Non-pigmented ciliary epithelial cell (primary cell): ENCODE measurements around the gene LRP1-AS.
"Not testable (repeated sequence)": the region's sequence is repeated elsewhere in the genome, so short reads cannot be mapped to it uniquely, and the experiment has no call there.

Experiments
- DNase-seq: peaks from one replicate; pipeline ENCODE4 v3.0.0-alpha.2; 2010; ENCODE audit warnings: low read depth

Gene LRP1-AS

DNA sequence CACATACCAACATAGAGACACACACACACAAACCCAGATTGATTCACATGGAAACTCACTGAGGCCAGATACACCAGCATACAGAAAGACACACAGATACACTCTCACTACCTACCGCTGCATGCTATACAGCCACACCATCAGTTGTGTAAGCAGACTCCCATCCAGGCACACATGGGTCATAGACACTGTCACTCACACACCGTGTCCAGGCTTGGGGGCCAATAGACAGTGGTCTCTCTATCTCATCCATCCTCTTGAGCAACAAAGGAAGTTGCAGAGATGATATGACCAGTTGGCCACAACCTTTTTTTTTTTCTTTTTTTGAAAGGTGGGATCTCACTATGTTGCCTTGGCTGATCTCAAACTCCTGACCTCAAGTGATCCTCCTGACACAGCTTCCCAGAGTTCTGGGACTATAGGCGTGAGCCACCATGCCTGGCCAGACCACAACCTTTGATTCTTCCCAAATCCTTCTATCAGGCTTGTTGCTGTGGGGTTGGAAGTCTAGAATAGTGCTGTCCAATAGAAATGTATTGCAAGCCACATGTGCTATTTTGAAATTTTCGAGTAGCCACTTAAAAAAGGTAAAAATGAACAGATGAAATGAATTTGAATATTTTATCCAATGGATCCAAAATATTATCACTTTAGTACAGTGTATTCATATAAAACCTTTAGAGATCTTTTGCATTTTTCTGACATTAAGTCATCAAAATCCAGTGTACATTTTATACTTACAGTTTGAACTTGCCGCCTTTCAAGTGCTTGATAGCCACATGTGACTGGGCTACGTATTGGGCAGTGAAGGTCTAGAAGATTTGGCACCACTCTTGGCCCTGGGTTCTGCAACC, 7.4 kb downstream of the LRP1-AS start:
- DNase-seq: no peak

- DNase-seq: no peak
These were observed 8.7 kb downstream of the LRP1-AS start for GRCh38 chr12:57138526-57139272.

DNA sequence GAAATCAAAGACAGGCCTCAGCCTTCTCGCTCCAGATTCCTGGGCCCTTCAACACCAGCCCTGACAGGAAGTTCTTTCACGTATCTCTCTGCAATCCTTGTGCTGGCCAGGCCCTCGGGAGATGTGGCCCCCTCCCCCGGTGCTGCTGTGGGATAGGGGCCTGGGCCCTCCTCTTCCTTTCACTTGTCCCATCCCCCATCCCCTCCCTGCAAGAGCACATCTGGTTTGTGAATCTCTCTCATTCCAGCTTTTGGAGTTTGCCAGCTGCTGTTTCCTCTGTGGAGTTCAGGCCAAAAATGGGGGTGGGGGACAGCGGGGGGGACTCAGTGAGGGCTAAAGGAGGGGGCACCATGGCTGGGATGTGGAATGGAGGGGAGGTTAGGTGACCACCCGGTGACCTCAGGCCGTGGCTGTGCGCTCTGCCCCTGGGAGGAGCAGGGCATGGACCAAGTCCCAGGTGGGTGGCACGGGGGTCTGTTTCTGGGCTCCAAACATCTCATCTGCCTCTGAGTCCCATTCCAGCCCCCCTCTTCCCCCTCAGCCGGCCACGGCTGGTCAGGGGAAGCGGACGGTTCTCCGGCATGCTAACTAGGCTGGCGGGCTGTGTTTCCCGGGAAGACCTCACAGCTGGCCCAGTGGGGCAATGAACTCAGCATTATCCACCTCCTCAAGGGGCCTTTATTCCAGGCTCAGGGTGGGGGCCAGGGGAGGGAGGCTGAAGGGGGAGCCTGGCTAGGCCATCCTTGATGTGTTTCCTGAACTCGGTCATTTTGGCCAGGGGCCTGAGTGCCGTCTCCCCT, 11.7 kb downstream of the LRP1-AS start:
- DNase-seq: no peak

DNA sequence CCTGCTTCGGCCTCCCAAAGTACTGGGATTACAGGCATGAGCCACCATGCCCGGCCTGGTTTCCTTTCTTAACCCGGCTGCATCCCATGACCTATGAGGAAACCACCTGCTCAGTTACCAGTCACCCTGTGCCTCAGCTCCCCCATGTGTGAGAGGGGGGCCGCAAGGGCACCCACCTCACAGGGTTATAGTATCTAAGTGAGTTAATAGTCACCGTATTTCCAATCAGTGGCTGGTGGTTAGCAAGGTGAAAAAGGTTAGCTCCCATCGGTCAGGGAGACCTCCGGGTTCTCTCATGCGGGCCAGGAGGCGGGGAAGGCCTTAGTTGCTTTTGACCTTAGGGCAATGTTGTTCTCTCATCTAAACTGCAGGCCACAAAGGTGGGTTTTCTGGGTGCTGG, 12.5 kb downstream of the LRP1-AS start:
- DNase-seq: no peak

DNA sequence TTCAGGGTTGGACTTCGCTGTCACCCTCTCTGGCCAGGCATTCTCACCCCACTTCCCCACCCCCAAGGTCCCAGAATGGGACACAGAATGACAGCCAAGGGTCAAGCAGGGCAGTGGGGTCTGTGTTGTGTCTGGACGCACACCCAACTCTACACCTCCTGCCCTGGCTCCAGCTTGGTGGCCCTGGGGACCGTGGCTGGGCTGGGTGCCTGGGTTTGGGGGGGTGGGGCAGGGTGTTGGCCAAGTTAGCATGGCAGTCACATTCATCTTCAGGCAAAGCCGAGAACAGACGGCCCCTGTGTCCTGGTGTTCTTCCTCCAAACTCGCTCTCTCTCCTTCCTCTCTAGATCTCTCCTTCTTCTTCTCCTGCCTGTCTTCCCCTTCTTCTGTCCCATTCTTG, 13.5 kb downstream of the LRP1-AS start:
- no peak for DNase-seq

- no peak for DNase-seq
These were observed 14.3 kb downstream of the LRP1-AS start for GRCh38 chr12:57133013-57133569.

DNA sequence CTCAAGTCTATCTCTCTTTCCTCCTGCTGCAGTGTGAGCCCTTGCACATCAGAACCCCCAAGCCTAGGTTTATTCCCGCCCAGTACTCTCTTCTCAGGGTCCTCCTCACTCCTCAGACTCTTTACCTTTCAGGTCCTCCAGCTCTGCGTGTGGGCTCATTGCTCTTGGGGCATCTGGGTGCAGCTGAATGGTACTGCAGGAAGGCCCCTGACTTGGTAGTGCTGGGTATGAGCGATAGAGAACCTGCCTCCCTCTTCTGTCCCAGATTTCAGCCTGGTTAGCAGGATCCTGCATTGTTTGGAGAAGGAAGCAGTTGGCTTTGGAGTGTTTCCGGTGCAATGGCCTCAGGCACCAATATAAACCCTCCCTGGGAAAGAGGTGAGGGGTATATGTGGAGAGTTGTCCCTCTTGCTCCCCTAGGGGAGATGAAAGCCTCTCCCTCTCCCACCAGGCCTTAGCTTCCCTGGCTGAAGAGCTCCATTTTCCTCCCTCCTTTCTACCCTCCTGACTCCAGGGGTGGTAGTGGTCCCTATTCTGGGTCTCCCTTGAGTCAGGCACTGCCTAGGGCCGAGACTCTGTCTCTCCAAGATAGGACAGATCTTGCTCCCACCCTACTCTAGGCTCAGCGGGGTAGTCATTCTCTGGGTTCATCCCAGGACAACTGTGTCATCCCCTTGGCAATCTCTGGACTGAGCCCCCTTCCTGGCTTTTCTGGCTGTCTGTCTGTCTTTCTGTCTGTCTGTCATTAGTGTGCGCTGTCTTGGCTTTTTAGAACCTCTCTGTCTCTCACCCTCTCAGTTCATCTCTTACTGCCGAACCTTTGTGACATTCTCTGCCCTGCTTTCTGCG, 15.3 kb downstream of the LRP1-AS start:
- no peak for DNase-seq

GRCh38 chr12:57130941-57131340, 16.5 kb downstream of the LRP1-AS start:
- DNase-seq: no peak

DNA sequence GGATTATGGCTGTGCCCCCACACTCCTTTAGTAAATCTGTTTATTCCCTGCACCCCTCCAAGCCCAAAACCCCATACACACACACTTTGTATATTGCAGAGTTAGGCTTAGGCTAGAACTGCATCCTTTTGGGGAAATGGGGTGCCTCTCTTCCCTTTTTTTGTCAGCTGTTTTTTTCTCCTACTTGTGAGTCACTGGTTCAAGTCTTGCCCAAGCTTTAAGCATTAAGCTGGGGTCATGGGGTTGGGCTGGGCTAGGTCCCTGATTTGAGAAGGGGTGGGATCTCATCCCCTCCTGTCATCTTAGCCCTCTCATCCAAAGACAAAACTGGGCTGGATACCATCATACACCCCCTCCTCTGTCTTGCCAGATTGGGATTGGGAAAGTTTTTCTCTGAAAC, 17.5 kb downstream of the LRP1-AS start:
- no peak for DNase-seq

DNA sequence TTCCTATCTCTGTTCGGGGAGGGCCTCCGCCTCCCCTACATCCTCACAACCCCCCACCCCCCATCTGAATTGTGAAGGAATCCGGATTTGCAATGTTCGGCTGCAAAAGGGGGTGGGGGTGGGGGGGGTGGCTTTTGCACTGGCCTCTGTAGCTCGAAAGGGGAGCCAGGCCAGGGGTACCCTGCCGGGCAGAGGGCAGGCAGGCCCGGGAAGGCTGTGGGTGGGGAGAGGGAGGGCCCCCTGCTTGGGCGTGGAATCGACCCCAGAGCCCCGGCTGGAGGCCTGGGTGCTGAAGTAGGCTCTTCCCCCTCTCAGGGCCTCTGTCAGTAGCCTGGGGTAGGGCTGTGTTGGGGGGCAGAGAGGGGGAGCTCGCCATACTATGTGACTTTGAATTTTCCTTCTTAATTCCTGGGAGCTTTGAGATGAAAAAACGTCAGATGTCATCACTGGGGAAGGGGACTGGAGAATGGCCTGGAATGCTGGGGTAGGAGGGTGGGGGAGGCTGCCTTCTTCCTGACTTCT, 18.0 kb downstream of the LRP1-AS start:
- DNase-seq: no peak

DNA sequence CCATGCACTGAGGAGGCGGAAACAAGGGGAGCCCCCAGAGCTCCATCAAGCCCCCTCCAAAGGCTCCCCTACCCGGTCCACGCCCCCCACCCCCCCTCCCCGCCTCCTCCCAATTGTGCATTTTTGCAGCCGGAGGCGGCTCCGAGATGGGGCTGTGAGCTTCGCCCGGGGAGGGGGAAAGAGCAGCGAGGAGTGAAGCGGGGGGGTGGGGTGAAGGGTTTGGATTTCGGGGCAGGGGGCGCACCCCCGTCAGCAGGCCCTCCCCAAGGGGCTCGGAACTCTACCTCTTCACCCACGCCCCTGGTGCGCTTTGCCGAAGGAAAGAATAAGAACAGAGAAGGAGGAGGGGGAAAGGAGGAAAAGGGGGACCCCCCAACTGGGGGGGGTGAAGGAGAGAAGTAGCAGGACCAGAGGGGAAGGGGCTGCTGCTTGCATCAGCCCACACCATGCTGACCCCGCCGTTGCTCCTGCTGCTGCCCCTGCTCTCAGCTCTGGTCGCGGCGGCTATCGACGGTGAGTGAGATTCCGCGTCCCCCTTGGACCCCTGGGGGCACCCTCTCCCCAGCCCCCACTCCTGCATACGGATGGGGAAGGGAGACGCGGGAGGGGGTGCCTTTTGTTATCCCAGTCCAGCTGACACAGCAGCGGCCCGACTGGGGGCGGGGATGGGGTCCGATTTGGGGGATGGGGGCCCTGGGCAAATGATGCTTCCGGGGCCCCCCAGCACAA, 18.7 kb downstream of the LRP1-AS start:
- no peak for DNase-seq

DNA sequence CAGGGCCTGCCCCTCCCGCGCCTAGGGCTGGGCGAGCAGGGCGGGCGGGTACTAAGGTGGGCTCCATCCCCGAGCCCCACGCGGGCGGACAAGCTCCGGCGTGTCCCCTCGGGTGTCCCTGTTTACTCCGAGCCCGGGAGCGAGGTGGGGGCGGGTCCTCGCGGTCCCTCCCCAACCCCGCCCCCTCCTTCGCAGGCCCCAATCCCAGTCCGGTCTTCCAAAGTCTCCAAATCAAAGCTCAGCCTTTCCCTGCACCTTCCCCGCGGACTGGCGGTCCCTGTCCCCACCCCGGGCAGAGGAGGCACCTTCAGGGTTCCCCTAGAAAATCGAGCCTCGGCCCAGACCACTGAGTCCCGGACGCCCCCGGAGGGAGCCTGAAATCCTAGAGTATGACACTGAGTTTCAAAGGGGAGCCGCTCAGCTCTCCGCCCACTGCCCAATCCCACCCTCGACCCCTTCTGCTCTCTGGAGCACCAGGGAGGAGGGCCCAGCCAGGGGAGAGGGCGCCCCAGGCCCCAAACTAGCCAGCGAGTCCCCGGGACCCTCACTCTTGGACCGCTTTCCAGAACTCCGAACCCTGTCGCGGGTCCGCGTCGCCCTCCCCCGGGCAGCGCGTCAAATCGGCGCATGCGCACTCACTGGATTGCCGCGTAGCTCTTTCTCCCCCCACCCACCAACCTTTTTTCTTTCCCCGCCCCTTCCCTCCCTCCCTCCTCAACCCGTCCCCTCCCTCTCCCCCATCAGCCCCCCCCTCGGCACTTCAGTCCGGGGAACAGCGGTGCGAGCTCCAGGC, 19.5 kb downstream of the LRP1-AS start, which contains the start of gene LRP1:
TSS of gene LRP1 (plus strand) at position 758 of the 793 bp plus-strand sequence. CDS start 482 bp downstream, outside the sequence.
- DNase-seq: no peak

- no peak for DNase-seq
These were observed 20.2 kb downstream of the LRP1-AS start for GRCh38 chr12:57127101-57127725.

- DNase-seq: no peak
These were observed 20.9 kb downstream of the LRP1-AS start for GRCh38 chr12:57126561-57126960.

DNA sequence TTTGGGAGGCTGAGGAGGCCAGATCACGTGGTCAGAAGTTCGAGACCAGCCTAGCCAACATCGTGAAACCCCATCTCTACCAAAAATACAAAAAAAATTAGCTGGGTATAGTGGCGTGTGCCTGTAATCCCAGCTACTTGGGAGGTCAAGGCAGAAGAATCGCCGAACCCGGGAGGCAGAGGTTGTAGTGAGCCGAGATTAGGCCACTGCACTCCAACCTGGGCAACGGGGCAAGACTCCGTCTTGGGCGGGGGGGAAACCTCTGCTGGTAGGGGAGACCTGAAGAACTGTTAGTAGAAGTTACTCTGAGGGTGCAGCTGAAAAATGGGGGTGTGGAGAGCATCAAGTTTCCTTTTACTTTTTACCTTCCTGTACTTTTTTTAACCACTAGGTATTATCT, 21.4 kb downstream of the LRP1-AS start:
- no peak for DNase-seq

DNA sequence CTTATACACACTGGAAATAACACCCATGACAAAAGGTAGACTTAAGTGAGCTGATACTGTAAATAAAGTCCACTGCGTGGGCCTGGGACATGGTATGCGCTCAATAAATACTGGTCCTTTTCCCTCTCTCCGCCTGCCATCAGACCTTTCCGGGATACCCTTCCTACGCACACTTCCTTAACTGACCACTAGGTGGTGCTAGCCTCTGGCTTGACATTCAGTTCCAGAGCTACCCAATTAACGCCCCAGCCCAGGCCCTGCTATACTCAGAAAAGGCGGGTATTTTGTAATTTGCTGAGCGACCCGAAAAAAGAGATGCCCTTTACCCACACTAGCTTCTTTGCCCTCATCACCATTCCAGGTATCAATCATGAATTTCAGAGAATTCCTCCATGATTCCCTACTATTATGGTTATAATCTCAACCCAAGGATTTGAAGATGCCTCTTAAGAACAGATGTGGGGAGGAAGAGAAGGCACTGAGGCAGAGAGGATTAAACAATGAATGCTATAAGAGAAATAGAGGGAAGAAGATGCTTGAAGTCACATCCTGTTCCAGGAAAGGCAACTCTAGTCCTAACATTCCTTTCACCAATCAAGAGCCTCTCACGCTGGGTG, 23.1 kb downstream of the LRP1-AS start:
- no peak for DNase-seq

- no peak for DNase-seq
These were observed 23.6 kb downstream of the LRP1-AS start for GRCh38 chr12:57123813-57124212.

GRCh38 chr12:57120718-57121117, 26.7 kb downstream of the LRP1-AS start:
- DNase-seq: not testable (repeated sequence)
